GM20431 (cell line): Measurements from ENCODE around the gene SAMHD1.
"Not testable (repeated sequence)": the region's sequence is repeated elsewhere in the genome, so short reads cannot be mapped to it uniquely, and the experiment has no call there.

Experiments used
- in situ Hi-C: fragments of 300-500 bp; cut with MseI, MboI; formaldehyde crosslinking; loops from one replicate; pipeline ENCODE4 v1.15.0; 2020; ENCODE audit warnings: low sequenced_read_pairs; ENCODE audit not compliant: unreplicated experiment

SAMHD1 gene

GRCh38 chr20:36951198-36951978 lies at the start of gene SAMHD1:
TSS of gene SAMHD1 (minus strand) at chr20:36951708. CDS start at chr20:36951643, 65 bp downstream.
- in situ Hi-C loops: no loop called here

GRCh38 chr20:37000171-37000570 lies 48.7 kb upstream of the SAMHD1 start:
- in situ Hi-C loops: not testable (repeated sequence)

- in situ Hi-C loops: no loop called here
Measured at GRCh38 chr20:36998652-36999051, 47.1 kb upstream of the SAMHD1 start.

GRCh38 chr20:36997121-36997520 lies 45.6 kb upstream of the SAMHD1 start:
- in situ Hi-C loops: no loop called here

- in situ Hi-C loops: not testable (repeated sequence)
Measured at GRCh38 chr20:36994221-36994620, 42.7 kb upstream of the SAMHD1 start.

- in situ Hi-C loops: no loop called here
Measured at GRCh38 chr20:36992802-36993334, 41.4 kb upstream of the SAMHD1 start.

- in situ Hi-C loops: no loop called here
Measured at GRCh38 chr20:36991703-36992102, 40.2 kb upstream of the SAMHD1 start.

GRCh38 chr20:36989797-36990196 lies 38.3 kb upstream of the SAMHD1 start:
- in situ Hi-C loops: no loop called here

- in situ Hi-C loops: no loop called here
Measured at GRCh38 chr20:36988494-36988966, 37.0 kb upstream of the SAMHD1 start.

- in situ Hi-C loops: no loop called here
Measured at GRCh38 chr20:36984257-36984638, 32.7 kb upstream of the SAMHD1 start.

GRCh38 chr20:36975099-36975818 lies 23.8 kb upstream of the SAMHD1 start:
- in situ Hi-C loops: no loop called here

GRCh38 chr20:36974660-36975059 lies 23.2 kb upstream of the SAMHD1 start:
- in situ Hi-C loops: no loop called here

- in situ Hi-C loops: no loop called here
Measured at GRCh38 chr20:36971103-36971502, 19.6 kb upstream of the SAMHD1 start.

- in situ Hi-C loops: no loop called here
Measured at GRCh38 chr20:36969478-36970186, 18.1 kb upstream of the SAMHD1 start.

- in situ Hi-C loops: no loop called here
Measured at GRCh38 chr20:36969051-36969450, 17.5 kb upstream of the SAMHD1 start.

- in situ Hi-C loops: no loop called here
Measured at GRCh38 chr20:36967636-36968035, 16.1 kb upstream of the SAMHD1 start.

- in situ Hi-C loops: not testable (repeated sequence)
Measured at GRCh38 chr20:36966965-36967364, 15.5 kb upstream of the SAMHD1 start.

- in situ Hi-C loops: not testable (repeated sequence)
Measured at GRCh38 chr20:36962354-36962941, 10.9 kb upstream of the SAMHD1 start.

- in situ Hi-C loops: no loop called here
Measured at GRCh38 chr20:36959242-36959641, 7.7 kb upstream of the SAMHD1 start.
